H54 (cell line): ENCODE results near the gene SNTA1.

Experiments used
- DNase-seq: peaks from one replicate; pipeline ENCODE4 v3.0.0; 2011; ENCODE audit warnings: low spot score, mixed read lengths; ENCODE audit not compliant: insufficient read length
- FAIRE-seq: peaks from 3 replicates; lab custom pipeline; 2011; peaks lifted over from hg19 to GRCh38; lab: Jason Lieb, UNC
- POLR2A ChIP-seq: IDR thresholded peaks from 2 replicates; pipeline ENCODE4 v1.6.1; 2011; ENCODE audit warnings: low read depth, mild to moderate bottlenecking, low read length

Gene SNTA1

DNA sequence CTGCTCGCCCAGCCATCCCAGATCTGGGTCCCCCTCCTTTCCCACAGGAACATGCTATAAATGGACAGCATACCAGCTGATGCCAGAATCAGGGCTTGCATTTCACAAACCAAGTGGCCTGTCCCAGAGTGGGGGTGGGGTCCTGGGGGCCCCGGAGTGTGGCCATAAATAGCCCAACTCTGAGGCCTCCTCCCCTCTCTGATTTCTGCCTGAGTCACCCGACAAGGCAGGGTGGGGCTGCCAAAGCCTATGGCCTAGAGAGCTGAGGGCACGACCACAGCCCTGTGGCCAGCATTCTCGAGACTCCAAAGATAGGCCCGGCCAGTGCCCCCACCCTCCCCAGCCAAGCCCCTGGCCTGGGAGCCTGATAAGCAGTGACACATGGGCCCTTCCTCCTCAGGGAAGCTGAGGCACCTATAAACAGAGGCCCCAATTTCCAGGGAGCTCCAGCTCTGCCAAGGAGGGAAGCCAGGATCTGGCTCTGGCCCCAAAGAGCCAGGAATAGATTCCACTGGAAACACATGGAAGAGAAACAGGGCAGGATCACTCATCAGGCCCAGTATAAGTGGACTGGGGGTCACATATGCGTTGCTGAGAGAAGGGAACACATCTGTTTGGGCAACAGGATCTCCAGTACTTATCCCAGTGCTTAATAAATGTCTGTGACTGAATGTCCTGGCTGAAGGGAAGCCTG lies 20.3 kb downstream of the SNTA1 start:
- peak; percentile 28; the same call in 1 of the 2 replicates for TF ChIP-seq POLR2A
- DNase-seq, result peak; percentile 86
- no peak for FAIRE-seq

- TF ChIP-seq POLR2A, result no peak
- FAIRE-seq (no peak), DNase-seq (no peak)
Measured at GRCh38 chr20:33419140-33419974, 24.2 kb downstream of the SNTA1 start.

DNA sequence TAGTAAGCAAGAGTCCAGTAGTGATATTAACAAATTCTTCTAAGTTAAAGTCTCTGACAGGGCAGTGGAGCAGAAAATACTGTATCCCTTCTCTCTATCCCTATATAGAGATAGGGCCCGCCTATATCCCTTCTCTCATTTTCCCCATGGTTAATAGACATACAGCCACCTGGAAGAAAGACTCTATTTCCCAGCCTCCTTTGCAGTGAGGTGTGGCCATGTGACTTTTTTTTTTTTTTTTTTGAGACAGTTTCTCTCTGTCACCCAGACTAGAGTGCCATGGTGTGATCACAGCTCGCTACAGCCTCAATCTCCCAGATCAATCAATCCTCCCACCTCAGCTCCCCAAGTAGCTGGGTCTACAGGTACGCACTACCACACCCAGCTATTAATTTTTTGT lies 25.5 kb downstream of the SNTA1 start:
- FAIRE-seq, result no peak
- no peak for TF ChIP-seq POLR2A
- DNase-seq, result no peak

- TF ChIP-seq POLR2A, result no peak
- no peak for FAIRE-seq
- no peak for DNase-seq
Measured at GRCh38 chr20:33415948-33416347, 27.6 kb downstream of the SNTA1 start.

DNA sequence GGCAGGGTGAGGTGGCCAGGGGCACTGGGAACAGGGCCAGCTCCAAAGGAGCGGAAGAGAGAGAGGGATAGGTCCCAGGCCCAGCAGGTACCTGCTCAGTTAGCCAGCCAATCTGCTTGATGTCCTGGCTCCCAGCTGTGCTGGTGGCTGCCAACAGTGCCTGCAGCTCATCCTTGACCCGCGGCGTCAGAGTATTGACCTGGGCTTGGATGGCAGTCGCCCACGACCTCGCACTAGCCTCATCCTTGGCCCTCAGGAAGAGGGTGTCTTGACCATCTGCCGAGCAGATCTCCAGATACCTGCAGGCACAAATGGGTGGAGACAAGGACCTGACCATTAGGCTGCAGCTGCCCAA lies 31.1 kb downstream of the SNTA1 start:
- no peak for DNase-seq
- no peak for FAIRE-seq
- no peak for TF ChIP-seq POLR2A

DNA sequence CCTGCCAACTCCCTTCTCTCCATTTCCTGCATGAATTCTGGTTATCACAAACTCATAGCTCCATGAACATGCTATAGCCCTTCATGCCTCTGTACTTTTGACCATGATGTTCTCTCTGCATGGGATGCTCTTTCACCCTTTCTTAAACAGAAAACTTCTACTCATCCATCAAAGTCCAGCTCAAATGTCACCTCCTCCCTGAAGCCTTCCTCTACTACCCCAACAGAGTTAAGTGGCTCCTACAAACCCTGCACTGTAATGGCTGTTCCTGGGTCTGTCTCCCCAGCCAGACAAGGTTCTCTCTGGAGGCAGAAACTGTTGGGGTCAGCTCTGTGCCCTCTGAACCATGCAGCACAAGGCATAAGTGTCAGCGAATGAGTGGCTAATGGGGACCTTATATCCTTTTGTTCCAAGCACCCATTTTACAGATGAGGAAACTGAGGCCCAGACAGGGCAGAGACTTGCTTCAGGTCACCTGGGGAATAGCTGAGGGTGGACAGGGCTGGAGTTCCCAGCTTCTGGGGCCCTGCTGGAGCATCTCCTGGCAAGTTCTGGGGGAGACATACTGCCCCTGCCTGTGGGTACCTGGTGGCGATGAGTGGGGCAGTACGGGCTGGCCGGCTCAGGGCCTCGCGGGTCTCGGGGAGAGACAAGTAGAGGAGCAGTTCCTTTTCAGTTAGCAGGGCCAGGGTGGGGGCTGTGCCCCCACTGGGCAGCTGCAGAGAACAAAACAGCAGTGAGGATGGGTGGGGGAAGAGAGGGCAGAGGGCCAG lies 31.7 kb downstream of the SNTA1 start:
- FAIRE-seq, result no peak
- no peak for TF ChIP-seq POLR2A
- DNase-seq, result no peak

DNA sequence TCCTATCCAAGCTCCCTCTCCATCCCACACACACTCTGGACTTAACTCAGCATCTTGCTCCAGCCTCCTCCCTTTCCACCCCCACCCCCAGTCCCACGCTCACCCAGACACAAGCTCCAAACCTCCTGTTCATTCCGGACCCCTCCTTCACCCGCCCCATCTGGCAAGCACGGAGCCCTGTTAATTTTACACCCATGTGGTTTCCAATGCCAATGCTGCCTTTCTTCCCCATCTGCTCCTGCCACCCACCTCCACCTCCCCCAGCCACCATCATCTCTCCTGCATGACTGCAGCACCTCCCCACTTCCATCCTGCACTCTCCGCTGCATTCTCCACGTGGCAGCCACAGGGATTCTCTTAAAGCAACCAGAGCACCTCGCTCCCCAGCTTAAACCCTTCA lies 32.3 kb downstream of the SNTA1 start:
- no peak for FAIRE-seq
- TF ChIP-seq POLR2A, result no peak
- no peak for DNase-seq

- TF ChIP-seq POLR2A, result no peak
- FAIRE-seq (no peak), DNase-seq (no peak)
Measured at GRCh38 chr20:33410081-33410742, 33.4 kb downstream of the SNTA1 start.

- no peak for FAIRE-seq
- TF ChIP-seq POLR2A, result no peak
- no peak for DNase-seq
Measured at GRCh38 chr20:33408716-33409654, 34.6 kb downstream of the SNTA1 start.

DNA sequence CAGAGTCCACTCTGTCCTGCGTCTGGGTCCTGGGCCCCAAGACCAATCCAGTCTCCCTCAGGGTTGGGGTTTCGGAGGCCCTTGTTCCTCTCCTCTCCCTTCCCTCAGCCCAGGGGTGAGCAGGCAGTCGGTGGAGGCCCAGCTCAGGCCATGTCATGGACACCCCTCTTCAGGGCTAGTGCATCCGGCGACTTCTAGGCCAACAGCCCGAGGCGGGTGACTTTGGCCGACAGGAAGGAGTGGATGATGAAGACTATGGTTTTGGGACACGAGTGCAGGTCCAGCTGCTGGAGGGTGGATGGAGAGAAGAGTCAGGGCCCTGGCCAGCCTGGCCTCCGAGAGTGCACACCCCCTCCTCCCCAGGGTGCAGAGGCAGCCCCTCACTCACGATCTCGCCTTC lies 35.2 kb downstream of the SNTA1 start:
- no peak for DNase-seq
- TF ChIP-seq POLR2A, result no peak
- no peak for FAIRE-seq

- no peak for FAIRE-seq
- no peak for TF ChIP-seq POLR2A
Measured at GRCh38 chr20:33407796-33408195, 35.8 kb downstream of the SNTA1 start.

GRCh38 chr20:33407251-33407650 lies 36.3 kb downstream of the SNTA1 start:
- DNase-seq (no peak), FAIRE-seq (no peak)
- TF ChIP-seq POLR2A, result no peak

More at GRCh38 chr20:33407796-33408195, 35.8 kb downstream of the SNTA1 start:
- DNase-seq, result no peak

GRCh38 chr20:33404281-33404680 lies 39.3 kb downstream of the SNTA1 start:
- no peak for TF ChIP-seq POLR2A
- FAIRE-seq (no peak), DNase-seq (no peak)
